HG02588 (cell line): ENCODE measurements around the gene PLEKHJ1.

Experiments
- ATAC-seq: cut with Tn5 transposase; IDR thresholded peaks from one replicate; pipeline ENCODE4 v1.9.1; 2021; ENCODE audit warnings: mild to moderate bottlenecking, moderate library complexity; ENCODE audit not compliant: unreplicated experiment

The PLEKHJ1 gene

DNA sequence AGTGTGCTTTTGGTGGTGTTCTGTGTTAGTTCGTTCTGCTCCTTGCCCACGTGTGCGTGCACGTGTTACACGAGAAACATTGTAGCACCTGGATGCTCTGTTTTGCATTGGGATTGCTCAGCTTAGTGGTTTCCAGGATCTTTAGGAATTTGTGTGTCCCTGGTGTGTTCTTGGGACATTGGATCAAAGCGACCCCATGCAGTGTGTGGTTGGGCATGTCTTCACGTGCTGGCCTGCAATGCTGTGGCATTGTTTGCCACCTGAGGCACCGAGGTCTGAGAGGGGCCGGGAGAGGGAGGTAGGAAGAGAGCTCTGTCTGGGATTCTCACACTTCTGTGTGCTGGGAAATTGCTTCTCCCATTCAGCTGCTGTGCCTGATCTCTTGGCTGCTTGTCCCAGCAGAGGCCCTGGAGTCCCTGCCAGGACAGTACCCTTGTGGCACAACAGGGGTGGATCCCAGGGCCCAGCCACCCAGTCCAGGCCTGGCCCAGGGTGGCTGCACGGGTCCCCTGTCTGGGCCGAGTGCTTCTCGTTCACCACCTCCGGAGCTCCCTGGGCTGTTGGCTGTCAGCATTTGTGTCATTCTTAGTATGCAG, 11.3 kb downstream of the PLEKHJ1 start:
- no peak for ATAC-seq

DNA sequence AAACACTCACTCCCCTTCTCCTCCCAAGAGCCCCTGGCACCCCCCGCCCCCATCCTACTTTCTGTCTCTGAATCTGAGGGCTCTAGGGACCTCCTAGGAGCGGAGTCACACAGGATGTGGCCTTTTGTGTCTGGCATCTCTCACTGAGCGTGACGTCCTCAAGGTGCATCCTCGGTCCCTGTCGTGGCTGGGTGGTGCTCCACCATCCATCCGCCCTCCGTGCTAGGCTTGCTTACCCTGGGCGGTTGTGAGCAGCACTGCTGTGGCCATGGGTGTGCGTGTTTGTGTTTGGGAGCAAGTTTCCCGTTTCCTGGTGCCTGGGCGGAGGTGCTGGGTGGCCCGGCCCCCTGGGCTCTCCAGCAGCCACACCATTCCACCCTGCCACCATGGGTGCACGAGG, 12.2 kb downstream of the PLEKHJ1 start:
- no peak for ATAC-seq

DNA sequence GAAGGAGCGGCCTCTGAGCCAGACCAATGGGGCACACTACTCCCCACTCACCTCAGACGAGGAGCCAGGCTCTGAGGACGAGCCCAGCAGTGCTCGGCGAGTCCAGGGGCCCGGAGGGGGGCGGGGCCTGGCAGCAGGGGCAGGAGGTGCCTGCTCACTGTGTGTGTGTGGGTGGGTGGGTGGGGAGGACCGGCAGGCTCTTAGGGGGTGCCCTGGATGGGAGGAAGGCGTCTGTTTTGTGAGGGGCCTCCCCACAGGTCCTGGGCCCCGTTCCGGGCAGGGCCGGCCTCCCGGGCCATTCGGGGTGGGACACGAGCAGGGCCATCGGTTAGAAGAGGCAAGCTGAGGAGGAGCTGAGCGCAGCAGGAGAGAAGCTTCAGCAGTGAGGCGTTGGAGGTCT, 12.7 kb downstream of the PLEKHJ1 start:
- ATAC-seq, result no peak

DNA sequence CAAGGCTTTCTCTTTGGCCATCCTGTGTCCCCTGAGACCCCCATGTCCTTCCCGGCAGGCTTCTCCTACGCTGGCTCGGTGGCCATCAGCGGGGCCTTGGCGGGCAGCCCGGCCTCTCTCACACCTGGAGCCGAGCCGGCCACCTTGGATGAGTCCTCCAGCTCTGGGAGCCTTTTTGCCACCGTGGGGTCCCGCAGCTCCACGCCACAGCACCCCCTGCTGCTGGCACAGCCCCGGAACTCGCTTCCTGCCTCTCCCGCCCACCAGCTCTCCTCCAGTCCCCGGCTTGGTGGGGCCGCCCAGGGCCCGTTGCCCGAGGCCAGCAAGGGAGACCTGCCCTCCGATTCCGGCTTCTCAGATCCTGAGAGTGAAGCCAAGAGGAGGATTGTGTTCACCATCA, 14.2 kb downstream of the PLEKHJ1 start:
- ATAC-seq, result no peak

DNA sequence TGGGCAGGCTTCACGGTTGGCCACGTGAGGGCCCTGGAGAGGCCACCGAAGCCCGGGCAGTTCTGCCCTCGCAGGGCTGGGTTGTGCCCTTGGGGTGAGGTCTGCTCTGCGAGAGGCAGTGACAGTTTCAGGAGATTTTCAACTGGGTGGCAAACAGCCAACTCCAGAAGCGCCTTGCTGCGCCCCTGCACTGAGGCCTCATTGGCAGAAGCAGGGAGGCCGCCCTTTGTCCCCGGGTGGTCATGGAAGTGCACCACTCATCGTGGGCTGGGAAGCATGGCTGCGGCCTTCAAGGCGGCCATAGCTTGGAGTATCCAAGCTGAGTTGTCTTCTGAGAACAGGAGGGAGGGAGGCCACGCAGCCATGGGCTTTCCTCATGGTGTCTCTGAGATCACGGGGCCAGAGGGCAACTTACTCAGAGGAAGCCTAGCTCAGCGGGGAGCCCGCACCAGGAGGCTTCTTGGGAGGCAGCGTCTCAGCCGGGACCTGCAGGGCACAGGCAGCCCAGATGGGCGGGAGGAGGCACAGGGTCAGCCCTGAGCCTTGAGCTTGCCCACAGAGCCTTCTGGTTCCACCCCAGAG, 14.8 kb downstream of the PLEKHJ1 start:
- ATAC-seq, result no peak

DNA sequence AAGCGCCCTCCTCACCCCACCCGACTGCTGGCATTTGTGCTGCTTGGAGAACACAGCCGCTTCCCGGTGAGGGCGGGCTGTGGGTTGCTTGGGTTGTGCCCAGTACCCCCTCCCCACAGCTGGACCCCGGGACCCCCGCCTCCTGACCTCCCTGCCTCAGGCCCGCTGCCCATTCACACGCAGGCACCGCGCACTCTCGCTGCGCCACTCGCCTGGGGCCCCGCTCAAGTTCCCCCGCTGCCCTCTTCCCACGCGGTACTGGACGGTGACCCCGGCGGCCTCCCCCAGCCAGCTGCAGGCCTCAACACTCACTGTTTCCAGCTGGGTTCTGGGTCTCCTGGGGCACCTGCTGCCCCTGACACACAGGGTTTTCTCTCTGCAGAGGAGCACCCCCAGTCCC, 16.4 kb downstream of the PLEKHJ1 start:
- ATAC-seq, result no peak

DNA sequence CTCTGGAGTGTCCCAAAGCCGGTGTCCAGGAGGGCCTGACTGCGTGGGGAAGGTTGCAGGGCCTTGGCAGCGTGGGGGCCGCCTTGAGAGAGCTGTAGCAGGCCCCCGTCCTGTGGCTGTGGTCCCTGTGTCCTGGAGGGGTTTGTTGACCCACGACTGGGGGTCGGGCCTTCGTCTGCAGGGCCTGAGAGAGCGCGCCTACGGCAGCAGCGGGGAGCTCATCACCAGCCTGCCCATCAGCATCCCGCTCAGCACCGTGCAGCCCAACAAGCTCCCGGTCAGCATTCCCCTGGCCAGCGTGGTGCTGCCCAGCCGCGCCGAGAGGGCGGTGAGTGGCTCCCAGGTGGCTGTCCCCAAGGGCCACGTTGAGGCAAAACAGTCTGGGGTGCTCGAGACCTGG, 18.5 kb downstream of the PLEKHJ1 start:
- ATAC-seq, result no peak

DNA sequence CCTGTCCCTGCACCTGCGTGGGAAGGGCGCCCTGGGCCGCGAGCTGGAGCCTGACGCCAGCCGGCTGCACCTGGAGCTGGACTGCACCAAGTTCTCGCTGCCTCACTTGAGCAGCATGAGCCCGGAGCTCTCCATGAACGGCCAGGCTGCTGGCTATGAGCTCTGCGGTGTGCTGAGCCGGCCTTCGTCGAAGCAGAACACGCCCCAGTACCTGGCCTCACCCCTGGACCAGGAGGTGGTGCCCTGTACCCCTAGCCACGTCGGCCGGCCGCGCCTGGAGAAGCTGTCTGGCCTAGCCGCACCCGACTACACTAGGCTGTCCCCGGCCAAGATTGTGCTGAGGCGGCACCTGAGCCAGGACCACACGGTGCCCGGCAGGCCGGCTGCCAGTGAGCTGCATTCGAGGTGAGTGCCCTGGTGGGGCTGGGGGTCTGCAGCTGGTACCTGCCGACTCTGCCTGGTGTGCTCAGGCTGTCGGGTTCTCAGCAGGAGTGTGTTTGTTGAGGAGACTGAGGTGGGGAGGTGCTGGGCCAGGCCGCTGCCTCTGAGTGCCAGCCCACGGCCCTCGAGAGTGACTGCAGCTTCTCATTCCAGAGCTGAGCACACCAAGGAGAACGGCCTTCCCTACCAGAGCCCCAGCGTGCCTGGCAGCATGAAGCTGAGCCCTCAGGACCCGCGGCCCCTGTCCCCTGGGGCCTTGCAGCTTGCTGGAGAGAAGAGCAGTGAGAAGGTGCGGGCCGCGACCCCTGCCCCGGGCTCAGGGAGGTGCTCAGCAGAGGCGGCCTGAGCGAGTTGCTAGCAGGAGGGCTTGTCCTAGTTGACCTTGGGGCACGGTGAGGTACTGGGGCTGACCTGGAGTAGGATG, 19.5 kb downstream of the PLEKHJ1 start:
- no peak for ATAC-seq

DNA sequence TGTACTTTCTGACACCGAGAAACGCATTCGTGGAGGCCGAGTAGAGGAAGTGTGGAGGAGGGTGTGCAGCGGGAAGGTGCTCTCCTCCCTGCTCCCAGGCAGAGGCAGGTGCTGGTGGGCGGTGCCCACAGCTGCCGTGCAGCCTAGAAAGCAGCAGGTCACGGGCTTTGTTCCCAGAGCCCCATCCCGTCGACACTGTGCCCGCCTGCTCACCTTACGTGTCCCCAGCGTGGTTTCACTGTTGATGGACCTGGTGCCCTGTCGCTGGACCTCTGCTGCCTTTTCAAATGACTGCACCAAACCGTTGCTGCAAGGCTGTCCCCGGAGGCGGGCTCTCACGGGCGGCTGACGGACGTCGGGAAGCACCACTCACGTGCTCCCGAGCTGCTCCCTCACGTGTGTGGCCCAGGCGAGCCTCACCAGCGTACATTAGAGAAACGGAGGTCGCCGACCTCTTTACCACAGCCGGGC, 20.8 kb downstream of the PLEKHJ1 start:
- ATAC-seq, result no peak

DNA sequence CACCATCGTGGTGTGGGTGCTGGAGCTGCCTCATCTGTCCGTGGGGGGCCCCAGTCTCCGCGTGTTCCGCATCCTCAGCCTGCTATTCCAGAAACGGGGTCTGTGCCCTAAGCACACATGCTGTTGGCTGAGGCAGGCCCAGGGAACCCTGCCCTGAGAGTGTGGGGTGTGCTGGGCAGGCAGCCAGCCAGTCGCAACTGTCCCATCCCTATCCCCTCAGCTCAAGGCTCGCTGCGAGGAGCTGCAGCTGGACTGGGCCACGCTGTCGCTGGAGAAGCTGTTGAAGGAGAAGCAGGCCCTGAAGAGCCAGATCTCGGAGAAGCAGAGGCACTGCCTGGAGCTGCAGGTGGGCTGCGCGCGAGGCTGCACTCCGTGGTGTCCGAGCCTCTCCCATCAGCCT, 21.9 kb downstream of the PLEKHJ1 start:
- no peak for ATAC-seq

DNA sequence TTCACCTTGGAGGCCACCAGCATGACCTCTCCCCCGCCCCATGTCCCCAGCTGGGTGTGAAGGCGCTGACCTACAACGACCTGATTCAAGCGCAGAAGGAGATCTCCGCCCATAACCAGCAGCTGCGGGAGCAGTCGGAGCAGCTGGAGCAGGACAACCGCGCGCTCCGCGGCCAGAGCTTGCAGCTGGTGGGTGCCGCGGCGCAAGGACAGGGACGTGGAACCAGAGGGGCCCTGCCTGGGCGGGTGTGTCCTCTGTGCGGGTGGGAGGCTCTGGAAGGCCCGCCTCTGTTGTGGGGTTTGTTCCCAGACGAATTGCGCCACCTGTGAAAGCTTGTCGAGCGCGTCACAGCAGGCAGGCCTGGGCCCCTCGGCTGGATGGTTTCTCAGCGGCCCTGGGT, 22.3 kb downstream of the PLEKHJ1 start:
- ATAC-seq, result no peak

DNA sequence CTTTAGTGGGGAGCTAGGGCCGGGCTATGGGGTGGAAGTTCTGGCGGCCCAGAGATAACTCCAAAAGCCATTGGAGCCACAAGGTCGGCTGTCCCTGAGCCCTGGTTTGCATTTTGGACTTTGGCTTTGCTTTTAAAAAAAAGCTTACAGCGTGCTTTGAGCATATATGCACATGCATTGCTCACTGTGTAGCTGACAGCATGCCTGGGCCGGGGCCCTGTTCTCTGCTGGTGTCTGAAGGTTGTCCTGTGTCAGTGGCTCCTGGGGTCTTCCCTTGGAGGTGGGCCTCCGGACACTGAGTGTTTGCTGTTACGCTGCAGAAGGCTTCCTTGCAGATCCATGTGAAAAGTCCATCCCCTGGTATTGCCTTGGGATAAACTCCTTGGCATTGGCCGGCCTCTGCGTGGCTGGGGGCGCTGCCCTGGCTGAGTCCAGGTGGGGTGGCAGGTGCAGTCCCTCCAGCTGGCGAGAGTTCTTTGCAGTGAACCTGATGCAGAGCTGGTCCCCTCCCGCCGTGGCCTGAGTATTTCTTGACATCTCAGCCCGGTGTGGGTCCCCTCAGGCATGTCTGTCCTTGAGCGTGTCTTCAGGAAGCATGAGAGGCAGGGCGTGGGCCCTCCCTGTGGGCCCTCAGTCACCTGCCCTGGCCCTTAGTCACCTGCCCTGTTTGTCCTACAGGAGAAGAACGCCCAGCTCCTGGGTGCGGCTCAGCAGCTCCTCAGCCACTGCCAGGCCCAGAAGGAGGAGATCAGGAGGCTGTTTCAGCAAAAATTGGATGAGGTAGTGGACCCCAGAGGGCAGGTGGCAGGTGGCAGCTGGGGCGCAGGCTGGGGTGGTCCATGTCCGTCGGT, 23.0 kb downstream of the PLEKHJ1 start:
- ATAC-seq, result no peak

DNA sequence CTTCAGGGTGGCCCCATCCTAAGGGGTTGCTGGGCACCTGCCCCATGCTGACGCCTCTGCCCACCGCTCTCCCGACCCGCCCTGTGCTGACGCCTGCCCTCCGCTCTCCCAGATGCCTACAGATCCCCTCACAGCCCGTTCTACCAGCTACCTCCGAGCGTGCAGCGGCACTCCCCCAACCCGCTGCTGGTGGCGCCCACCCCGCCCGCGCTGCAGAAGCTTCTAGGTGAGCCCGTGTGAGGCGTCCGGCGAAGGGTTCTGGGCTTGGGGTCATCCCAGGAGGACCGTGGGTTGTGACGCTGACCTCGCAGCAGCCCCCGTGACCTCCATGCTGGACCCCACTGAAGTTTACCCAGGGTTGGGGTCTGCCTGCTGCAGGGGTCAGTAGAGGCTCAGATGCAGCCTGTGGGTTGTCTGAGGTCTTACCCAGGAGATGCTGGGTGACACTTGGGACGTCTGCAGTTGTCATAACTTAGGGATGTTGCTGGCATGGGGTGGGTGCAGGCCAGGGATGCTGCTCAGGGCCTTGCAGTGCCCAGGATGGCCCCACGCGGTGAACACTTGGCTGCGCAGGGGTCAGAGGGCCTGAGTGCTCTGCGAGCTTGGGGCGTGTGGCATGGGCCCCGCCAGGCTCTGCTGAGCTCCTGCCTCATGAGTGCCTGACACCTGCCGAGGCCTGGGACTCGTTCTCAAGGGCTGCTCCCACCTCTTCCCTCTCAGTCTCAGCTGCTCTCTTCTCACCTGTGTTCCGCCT, 25.0 kb downstream of the PLEKHJ1 start:
- no peak for ATAC-seq

DNA sequence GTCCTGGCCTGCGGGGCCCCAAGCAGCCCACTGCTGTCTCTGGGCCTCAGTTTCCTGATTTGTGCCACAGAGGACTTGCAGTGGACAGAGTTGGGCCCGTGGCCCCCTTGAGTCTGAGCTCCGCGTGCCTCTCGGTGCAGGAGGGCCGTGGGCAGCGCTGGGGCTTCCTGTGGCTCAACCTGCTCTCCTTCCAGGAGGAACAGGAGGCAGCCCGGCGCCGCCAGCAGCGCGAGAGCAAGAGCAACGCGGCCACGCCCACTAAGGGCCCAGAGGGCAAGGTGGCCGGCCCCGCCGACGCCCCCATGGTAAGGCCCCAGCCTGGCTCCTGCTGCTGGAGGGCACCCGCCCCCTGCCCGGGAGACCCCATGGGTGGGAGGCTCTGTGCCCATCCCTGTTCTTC, 25.9 kb downstream of the PLEKHJ1 start:
- no peak for ATAC-seq

DNA sequence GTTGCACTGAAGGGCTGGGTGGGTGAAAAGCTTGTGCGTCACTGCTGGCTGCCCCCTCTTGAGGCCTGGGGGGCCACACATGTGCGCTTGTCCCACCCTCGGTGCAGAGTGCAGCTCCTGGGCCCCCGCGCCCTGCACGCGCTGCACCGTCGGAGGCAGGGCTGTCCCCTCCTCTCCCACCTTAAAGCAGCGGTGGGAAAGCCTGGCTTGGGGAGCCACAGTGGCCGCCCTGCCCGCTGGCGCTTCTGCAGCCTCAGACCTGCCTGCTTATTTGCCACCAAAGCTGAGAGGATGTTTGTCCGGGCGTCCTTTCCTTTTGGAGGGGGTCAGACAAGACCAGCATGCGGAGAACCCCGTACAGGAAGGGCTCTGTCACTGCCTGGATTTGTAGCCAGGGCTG, 26.7 kb downstream of the PLEKHJ1 start:
- no peak for ATAC-seq

DNA sequence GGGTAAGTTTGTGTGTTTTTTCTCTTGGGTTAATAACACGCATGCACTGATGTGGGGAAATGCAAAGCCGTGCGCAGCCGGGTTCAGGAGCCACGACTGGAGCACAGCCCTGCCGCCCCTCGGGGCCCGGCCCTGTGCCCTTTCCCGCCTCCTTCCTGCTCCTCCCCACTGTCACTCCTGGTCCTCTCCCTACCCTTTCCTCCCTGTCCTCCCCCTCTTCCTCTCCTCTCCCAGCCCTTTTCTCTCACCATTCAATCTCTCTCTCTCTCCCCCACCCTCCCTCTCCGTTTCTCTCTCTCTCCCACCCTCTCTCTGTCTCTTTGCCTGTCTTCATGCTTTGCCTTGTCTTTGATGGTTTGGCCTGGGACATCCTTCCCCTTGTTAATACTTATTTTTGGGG, 27.2 kb downstream of the PLEKHJ1 start:
- no peak for ATAC-seq

DNA sequence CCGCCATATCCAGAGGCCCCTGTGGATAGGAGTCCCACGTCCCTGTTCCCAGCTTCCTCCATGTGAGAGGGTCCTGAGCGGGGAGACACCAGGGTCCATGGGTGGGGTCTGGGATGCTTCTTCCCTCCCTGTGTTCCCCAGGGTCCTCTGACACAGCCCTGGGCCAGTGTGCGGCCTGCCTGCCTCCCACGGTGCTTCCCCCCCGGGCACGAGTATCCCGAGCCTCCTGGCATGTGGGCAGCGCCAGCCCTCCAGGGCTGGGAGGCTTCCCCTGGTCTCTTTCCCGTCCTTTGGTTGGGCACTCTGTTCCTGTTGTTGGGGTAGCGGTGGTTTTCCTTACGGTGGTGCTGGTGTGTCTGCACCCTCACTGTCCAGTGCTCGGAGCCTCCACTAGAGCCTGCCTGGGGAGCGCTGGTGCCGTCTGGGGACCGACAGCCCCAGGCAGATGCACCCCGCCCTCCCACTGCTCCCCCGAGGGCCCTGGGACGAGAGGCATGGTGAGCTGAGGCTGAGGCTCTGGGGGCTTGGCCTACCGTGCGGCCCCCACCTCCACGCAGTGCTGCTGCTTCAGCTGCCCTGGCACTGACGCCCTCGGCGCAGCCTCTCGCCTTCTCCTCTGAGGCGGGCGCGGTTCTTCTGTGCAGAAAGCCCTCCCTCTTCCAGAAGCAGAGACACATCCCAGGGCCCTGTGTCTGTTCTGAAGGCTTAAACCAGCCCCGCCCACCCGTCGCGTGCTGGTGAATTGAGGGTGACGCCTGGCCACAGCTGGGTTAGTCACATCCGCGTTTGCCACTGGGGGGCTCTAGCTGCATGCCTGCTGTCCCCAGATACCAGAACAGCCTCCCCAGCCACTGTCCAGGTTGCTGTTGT, 27.9 kb downstream of the PLEKHJ1 start:
- ATAC-seq, result no peak

DNA sequence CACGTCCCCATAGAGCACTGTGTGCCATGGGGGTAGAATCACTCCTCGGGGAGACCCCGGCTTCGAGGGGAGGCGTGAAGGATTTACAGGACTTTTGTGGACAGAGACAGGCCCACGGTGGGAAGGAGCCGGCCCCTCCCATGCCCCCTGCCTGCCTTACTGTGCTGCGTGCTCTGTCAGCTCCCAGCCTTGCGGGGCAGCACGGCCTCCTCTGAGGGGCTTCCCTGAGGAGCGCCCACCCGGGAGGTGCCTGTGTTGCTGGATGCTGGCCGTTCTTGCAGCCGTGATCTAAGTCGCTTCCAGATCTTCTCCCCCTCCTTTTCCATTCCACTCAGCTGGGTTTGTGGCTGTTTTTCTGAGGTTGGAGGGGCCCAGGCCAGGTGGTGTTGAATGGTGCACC, 29.1 kb downstream of the PLEKHJ1 start:
- no peak for ATAC-seq

DNA sequence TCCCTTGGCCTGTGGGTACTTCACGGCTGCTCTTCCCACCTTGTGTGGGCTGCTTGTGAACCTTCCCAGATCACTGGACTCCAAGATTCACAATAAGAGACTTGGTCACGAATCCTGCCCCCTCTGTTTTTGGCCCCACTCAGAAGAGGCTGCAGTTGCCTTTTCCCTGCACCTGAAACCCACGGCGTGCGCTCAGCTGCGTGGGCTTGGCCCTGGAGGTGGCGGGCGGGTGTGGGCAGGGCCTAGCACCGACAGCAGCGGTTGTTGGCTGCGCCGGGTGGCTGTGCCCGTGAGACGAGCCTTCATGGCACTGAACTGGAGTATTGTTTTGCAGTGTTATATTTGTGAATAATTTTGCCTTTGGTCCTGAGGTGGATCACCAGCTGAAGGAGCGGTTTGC, 33.8 kb downstream of the PLEKHJ1 start:
- ATAC-seq, result no peak
